C4-2B (cell line): ENCODE data around the gene GADL1.

ENCODE experiments used
- ZFX ChIP-seq: fragments of 450-650 bp; IDR thresholded peaks from 2 replicates; pipeline ENCODE4 v1.6.1; 2017
- TF ChIP-seq, protein P1 (sequence below): fragments of 450-650 bp; conservative IDR thresholded peaks from 2 replicates; pipeline ENCODE4 v1.5.1; 2017; ENCODE audit warnings: mild to moderate bottlenecking

DNA sequence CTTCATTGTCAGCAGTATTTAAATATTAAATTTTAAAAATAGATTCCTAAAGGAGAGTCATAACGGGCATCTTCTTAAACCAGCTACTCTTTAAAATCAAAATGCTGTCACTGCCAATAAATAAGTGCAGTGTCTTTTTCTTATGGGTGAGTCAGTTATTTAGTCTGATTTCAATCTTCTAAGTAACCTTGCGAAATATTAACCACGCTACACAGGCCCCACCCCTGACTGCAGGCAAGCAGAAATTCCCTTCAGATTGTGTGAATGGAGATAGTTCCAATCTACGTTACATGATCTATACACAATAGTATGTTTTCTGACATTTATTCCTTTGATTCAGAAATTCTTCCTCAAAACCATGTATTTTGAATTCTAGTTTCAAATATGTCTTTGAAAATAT is 141.5 kb downstream of the GADL1 start:
- TF ChIP-seq, protein P1, sequence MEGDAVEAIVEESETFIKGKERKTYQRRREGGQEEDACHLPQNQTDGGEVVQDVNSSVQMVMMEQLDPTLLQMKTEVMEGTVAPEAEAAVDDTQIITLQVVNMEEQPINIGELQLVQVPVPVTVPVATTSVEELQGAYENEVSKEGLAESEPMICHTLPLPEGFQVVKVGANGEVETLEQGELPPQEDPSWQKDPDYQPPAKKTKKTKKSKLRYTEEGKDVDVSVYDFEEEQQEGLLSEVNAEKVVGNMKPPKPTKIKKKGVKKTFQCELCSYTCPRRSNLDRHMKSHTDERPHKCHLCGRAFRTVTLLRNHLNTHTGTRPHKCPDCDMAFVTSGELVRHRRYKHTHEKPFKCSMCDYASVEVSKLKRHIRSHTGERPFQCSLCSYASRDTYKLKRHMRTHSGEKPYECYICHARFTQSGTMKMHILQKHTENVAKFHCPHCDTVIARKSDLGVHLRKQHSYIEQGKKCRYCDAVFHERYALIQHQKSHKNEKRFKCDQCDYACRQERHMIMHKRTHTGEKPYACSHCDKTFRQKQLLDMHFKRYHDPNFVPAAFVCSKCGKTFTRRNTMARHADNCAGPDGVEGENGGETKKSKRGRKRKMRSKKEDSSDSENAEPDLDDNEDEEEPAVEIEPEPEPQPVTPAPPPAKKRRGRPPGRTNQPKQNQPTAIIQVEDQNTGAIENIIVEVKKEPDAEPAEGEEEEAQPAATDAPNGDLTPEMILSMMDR: no peak
- no peak for TF ChIP-seq ZFX
